Immature natural killer cell (primary cell): ENCODE results near the gene FOXD2. TPM values are rescaled to one million over a fixed set of nuclear protein-coding genes. Genes with fewer than 3 reads are reported as not detected.

Experiments used
- DNase-seq, 3 donors: peaks; one replicate each; pipeline ENCODE4 v3.0.0; 2022; ENCODE audit warnings: mixed read lengths in 1 of 3
- H3K27ac Mint-ChIP-seq, 6 donors: one replicate each; pipeline ENCODE4 v1.8.0; 2020; ENCODE audit warnings: mixed read lengths in 6 of 6, mild to moderate bottlenecking in 5 of 6, inconsistent platforms in 4 of 6, moderate library complexity in 3 of 6
- H3K27me3 Mint-ChIP-seq, 3 donors: one replicate each; pipeline ENCODE4 v1.8.0; 2020 to 2021; ENCODE audit warnings: low read depth in 3 of 3, mild to moderate bottlenecking in 3 of 3, mixed read lengths in 3 of 3, moderate library complexity in 3 of 3, inconsistent platforms in 1 of 3
- H3K36me3 Mint-ChIP-seq, 3 donors: one replicate each; pipeline ENCODE4 v1.8.0; 2020; ENCODE audit warnings: mixed read lengths in 3 of 3, inconsistent platforms in 2 of 3, mild to moderate bottlenecking in 2 of 3
- H3K4me1 Mint-ChIP-seq, 2 donors: one replicate each; pipeline ENCODE4 v1.8.0; 2020; ENCODE audit warnings: inconsistent platforms in 2 of 2, mild to moderate bottlenecking in 2 of 2, mixed read lengths in 2 of 2, moderate library complexity in 1 of 2
- H3K4me3 Mint-ChIP-seq, 5 donors: one replicate each; pipeline ENCODE4 v1.8.0; 2020; ENCODE audit warnings: mild to moderate bottlenecking in 5 of 5, mixed read lengths in 5 of 5, inconsistent platforms in 3 of 5, moderate library complexity in 3 of 5
- H3K9me3 Mint-ChIP-seq, 6 donors: one replicate each; pipeline ENCODE4 v1.8.0; 2020; ENCODE audit warnings: mild to moderate bottlenecking in 6 of 6, mixed read lengths in 6 of 6, inconsistent platforms in 4 of 6, moderate library complexity in 3 of 6
- polyA plus RNA-seq, 3 donors: library from polyadenylated mRNA; unstranded; fragments of 300-500 nt; fragmentation: Illumina TruSeq; gene quantifications; one replicate each; pipeline ENCODE4 v1.2.3, GENCODE V29; 2021

The FOXD2 gene
- polyA plus RNA-seq, 3 donors from 2014 or later, result 0.03 to 0.40 (median 0.26) TPM

DNA sequence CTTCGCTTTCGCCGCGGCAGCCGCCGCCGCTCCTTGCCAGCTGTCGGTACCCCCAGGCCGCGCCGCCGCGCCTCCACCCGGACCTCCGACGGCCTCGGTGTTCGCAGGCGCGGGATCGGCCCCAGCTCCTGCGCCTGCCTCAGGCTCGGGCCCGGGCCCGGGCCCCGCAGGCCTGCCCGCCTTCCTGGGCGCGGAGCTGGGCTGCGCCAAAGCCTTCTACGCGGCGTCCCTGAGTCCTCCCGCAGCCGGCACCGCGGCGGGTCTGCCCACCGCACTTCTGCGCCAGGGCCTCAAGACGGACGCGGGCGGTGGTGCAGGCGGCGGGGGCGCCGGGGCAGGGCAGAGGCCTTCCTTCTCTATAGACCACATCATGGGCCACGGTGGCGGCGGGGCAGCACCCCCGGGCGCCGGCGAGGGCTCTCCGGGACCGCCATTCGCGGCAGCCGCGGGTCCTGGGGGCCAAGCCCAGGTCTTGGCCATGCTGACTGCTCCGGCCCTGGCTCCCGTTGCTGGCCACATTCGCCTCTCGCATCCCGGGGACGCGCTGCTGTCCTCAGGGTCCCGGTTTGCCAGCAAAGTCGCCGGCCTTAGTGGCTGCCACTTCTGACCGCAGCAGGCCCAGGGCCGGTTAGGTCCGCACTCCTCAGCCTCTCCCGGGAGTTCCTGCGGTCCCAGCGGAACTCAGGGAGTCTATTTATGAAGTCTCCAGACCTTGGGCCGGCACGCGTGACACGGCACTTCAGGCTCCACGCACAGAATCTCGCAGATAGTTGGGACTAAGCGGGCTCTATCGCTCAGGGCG lies 1.4 kb downstream of the FOXD2 start:
- H3K27me3 Mint-ChIP-seq, result peaks cover 9 to 21% (median 13%) of the 10 kb centered on the region in 3 donors
- DNase-seq, result no peak
- H3K4me1 Mint-ChIP-seq, result peaks cover 30 to 31% of the 10 kb centered on the region in 2 donors
- H3K9me3 Mint-ChIP-seq, result no peaks in the 10 kb centered on the region
- peak overlapping the region in 1 of 6 donors; percentile 69 for H3K27ac Mint-ChIP-seq
- peaks cover 0 to 1% (median 1%) of the 10 kb centered on the region in 3 donors for H3K36me3 Mint-ChIP-seq
- H3K4me3 Mint-ChIP-seq, result peak overlapping the region in 3 of 5 donors; percentile 56 to 63 (median 57)

- Mint-ChIP-seq H3K27me3 (peaks cover 10 to 20% (median 19%) of the 10 kb centered on the region in 3 donors), H3K27ac (peak overlapping the region in 1 of 6 donors; percentile 69), H3K36me3 (peaks cover 0 to 4% (median 0%) of the 10 kb centered on the region in 3 donors), H3K4me3 (peak overlapping the region in 3 of 5 donors; percentile 56 to 63 (median 57)), H3K9me3 (no peaks in the 10 kb centered on the region), H3K4me1 (peaks cover 30% of the 10 kb centered on the region in 2 donors)
- no peak for DNase-seq
These were observed 2.2 kb downstream of the FOXD2 start for GRCh38 chr1:47439819-47440598.

DNA sequence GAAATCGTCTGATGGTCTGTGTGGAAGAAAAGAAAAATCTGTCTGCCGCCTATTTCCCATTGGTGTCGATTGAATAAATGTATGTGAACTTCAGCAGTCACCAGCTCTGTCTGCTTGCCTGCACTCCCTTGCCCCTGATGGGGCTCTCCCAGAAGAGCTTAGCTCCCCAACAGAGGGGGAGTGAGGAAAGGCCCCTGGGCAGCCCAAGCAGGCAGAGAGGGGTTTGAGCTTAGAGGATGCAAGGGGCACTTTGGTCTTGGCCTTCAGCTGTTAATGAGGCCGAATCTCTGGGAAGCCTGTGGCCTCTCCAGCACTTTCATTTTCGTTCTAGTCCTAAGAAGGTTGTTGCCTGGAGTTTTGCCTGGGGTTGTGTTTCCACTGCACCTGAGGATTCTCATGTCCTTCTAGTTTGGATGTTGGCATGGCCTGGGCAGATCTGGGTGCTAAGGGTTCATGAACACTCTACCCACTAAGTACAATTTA lies 2.8 kb downstream of the FOXD2 start:
- Mint-ChIP-seq H3K27ac (no peak overlapping the region), H3K36me3 (peaks cover 0 to 4% (median 0%) of the 10 kb centered on the region in 3 donors), H3K4me1 (peaks cover 30 to 32% of the 10 kb centered on the region in 2 donors), H3K27me3 (peaks cover 15 to 23% (median 18%) of the 10 kb centered on the region in 3 donors), H3K9me3 (no peaks in the 10 kb centered on the region), H3K4me3 (no peak overlapping the region)
- no peak for DNase-seq

GRCh38 chr1:47441450-47442106 lies 3.7 kb downstream of the FOXD2 start:
- H3K27me3 Mint-ChIP-seq, result peaks cover 10 to 30% (median 25%) of the 10 kb centered on the region in 3 donors
- H3K9me3 Mint-ChIP-seq, result no peaks in the 10 kb centered on the region
- no peak overlapping the region for H3K27ac Mint-ChIP-seq
- no peak overlapping the region for H3K4me3 Mint-ChIP-seq
- peaks cover 0 to 4% (median 0%) of the 10 kb centered on the region in 3 donors for H3K36me3 Mint-ChIP-seq
- no peak for DNase-seq
- peaks cover 21 to 24% of the 10 kb centered on the region in 2 donors for H3K4me1 Mint-ChIP-seq

DNA sequence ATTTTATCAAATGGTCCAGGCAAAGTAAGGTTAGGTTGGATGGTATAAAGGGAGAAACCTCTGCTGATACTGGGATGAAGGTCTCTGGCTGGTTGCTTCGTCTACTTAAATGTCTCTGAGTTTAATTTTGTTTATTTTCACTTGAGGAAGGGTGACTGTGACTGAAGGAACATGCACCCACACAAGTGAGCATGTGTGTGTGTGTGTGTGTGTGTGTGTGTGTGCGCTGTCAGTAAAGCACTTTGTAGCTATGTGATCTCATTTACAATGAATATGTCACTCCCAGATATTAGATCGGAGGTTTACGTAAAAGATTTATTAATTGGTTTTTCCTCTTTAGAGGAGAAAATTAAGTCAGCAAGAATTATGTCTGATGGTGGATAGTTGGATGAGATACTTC lies 4.4 kb downstream of the FOXD2 start:
- Mint-ChIP-seq H3K27ac (no peak overlapping the region), H3K9me3 (no peaks in the 10 kb centered on the region), H3K36me3 (peaks cover 0 to 4% (median 0%) of the 10 kb centered on the region in 3 donors), H3K27me3 (peaks cover 6 to 35% (median 27%) of the 10 kb centered on the region in 3 donors), H3K4me1 (peaks cover 18 to 21% of the 10 kb centered on the region in 2 donors), H3K4me3 (no peak overlapping the region)
- DNase-seq, result no peak

GRCh38 chr1:47442842-47443529 lies 5.1 kb downstream of the FOXD2 start:
- Mint-ChIP-seq H3K27me3 (peaks cover 6 to 37% (median 28%) of the 10 kb centered on the region in 3 donors), H3K36me3 (peaks cover 0 to 4% (median 0%) of the 10 kb centered on the region in 3 donors), H3K27ac (no peak overlapping the region), H3K4me3 (peak overlapping the region in 2 of 5 donors; percentile 30 to 31), H3K9me3 (no peaks in the 10 kb centered on the region), H3K4me1 (peaks cover 18 to 21% of the 10 kb centered on the region in 2 donors)
- no peak for DNase-seq

DNA sequence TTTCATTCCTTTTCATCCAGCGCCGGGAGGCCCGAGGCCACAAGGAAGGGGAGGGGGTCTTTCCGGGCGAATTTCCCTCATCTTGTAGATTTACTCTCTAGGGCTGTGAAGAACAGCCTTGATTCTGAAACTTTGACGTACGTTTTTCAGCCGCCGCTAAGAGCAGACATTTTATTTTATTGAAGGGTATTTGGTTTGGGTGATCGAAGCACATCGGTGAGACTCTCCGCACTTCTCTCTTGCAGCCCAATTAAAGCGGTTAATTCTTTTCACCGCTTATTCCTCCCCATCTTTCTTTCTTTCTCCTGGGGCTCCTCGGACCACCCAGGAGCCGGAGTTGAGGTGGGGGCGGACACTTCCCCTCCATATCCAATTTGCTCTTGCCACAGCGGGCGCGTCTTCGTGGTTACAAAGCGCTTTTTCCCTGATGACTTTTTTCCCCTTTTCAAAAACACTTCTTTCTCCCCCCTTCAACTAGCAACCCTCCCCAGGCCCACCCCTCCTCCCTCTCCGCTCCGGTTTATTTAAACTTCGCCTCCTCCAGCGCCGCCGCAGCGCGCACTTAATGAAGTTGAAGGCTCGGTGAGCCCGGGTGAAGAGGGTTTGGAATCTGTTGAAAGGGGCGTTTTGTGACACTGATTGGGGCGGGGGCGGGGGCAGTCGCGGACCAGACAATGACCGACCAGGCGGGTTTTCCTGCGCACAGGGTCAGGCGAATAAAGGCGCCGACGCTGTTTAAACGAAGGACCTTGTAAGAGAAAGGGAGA lies 5.9 kb downstream of the FOXD2 start:
- Mint-ChIP-seq H3K4me3 (peak overlapping the region; percentile 31 to 80 (median 70)), H3K27ac (peak overlapping the region in 1 of 6 donors; percentile 44), H3K9me3 (no peaks in the 10 kb centered on the region), H3K27me3 (peaks cover 7 to 40% (median 30%) of the 10 kb centered on the region in 3 donors), H3K4me1 (peaks cover 18% of the 10 kb centered on the region in 2 donors), H3K36me3 (peaks cover 0 to 4% (median 0%) of the 10 kb centered on the region in 3 donors)
- no peak for DNase-seq

DNA sequence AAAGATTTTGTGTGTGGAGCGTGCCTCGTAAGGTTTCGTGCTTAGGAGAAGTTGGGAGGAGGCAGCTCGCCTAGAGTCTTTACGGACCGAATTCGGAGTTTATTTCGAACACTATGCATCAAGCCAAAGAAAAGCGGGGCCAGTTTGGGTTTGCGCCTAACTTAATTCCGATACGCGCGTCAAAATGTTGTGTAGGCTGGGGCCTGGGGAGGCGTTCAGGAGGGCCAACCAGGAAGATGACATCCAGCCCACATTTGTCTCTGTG lies 6.4 kb downstream of the FOXD2 start:
- H3K4me1 Mint-ChIP-seq, result peaks cover 18% of the 10 kb centered on the region in 2 donors
- peak overlapping the region in 1 of 6 donors; percentile 44 for H3K27ac Mint-ChIP-seq

GRCh38 chr1:47444562-47445465 lies 7.0 kb downstream of the FOXD2 start:
- Mint-ChIP-seq H3K4me1 (peaks cover 15 to 18% of the 10 kb centered on the region in 2 donors), H3K4me3 (peak overlapping the region; percentile 58 to 80 (median 70)), H3K9me3 (no peaks in the 10 kb centered on the region), H3K27ac (peak overlapping the region in 1 of 6 donors; percentile 44), H3K36me3 (peaks cover 0 to 4% (median 0%) of the 10 kb centered on the region in 3 donors), H3K27me3 (peaks cover 7 to 42% (median 29%) of the 10 kb centered on the region in 3 donors)
- peak in 2 of 3 donors; percentile 25 for DNase-seq

More for the DNA sequence above, 6.4 kb downstream of the FOXD2 start:
- Mint-ChIP-seq H3K9me3 (no peaks in the 10 kb centered on the region), H3K4me3 (peak overlapping the region; percentile 58 to 80 (median 70)), H3K27me3 (peaks cover 7 to 41% (median 30%) of the 10 kb centered on the region in 3 donors), H3K36me3 (peaks cover 0 to 4% (median 0%) of the 10 kb centered on the region in 3 donors)
- no peak for DNase-seq

DNA sequence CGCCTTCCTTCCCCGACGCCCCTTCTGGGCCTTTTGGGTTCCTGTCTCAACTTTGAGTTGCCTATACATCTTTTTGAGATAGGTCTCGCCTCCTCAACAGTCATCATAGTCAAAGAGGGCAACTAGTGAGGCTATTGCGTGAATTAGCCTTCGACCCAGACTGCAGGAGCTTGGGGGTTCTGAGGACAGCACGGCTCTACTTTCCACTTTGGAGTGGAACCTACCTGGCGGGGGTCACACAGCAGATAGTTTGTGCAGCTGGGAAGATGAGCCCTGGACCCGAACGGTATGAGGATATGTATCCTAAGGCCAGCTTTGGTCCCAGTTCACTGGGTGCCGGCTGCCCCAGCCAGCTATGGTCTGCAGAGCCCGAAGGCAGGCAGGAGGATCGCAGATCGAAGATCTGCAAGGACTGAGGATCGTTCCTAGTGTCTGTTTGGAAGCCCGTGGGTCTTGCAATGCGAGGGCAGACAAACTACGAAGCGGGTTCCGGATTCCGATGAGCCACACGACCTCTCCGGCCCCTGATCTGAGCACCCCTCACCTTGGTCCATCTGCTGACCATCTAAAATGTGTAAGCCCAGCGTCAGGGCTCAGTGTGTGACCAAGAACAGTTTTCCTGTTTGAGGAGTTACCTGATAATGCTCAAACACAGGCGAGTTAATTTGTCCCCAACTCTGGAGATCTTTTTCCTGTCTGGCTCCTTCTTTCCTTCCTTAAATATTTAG lies 8.1 kb downstream of the FOXD2 start:
- no peaks in the 10 kb centered on the region for H3K9me3 Mint-ChIP-seq
- peaks cover 10 to 48% (median 33%) of the 10 kb centered on the region in 3 donors for H3K27me3 Mint-ChIP-seq
- peaks cover 14 to 18% of the 10 kb centered on the region in 2 donors for H3K4me1 Mint-ChIP-seq
- peak overlapping the region in 1 of 6 donors; percentile 20 for H3K27ac Mint-ChIP-seq
- H3K36me3 Mint-ChIP-seq, result peaks cover 0 to 4% (median 0%) of the 10 kb centered on the region in 3 donors
- peak overlapping the region in 3 of 5 donors; percentile 8 to 46 (median 34) for H3K4me3 Mint-ChIP-seq
- DNase-seq, result no peak
